Mucosa of descending colon (tissue), 3 donors: ENCODE results near the gene INO80C. TPM values are rescaled to one million over a fixed set of nuclear protein-coding genes. Genes with fewer than 3 reads are reported as not detected.
A peak's percentile ranks its signal among the peaks of the same experiment; 100 is the strongest.

Source experiments
- ATAC-seq: fragments of 200-7000 bp; cut with Tn5 transposase; one replicate; pipeline ENCODE4 v1.9.1; 2020; ENCODE audit warnings: mild to moderate bottlenecking, moderate library complexity
- DNase-seq, 3 donors: peaks; one replicate each; pipeline ENCODE4 v3.0.0-alpha.2; 2020
- H3K36me3 ChIP-seq: fragments of 200-600 bp; one replicate; pipeline ENCODE4 v1.8.0; 2021; ENCODE audit warnings: low read depth, mild to moderate bottlenecking
- H3K4me1 ChIP-seq: fragments of 200-600 bp; one replicate; pipeline ENCODE4 v1.8.0; 2021; ENCODE audit warnings: low read depth, mild to moderate bottlenecking
- H3K4me3 ChIP-seq: fragments of 200-600 bp; one replicate; pipeline ENCODE4 v1.8.0; 2021; ENCODE audit warnings: mild to moderate bottlenecking
- H3K9me3 ChIP-seq: fragments of 200-600 bp; one replicate; pipeline ENCODE4 v1.8.0; 2021; ENCODE audit warnings: mild to moderate bottlenecking
- intact Hi-C, 2 donors: fragments of 100-400 bp; cut with DNase I in 1 of 2; cut with micrococcal nuclease in 1 of 2; formaldehyde crosslinking; loops; one replicate each; pipeline versions ENCODE4 v1.11.0 to v1.11.1; 2022; cut with DNase I, micrococcal nuclease
- total RNA-seq, 3 donors: library from RNA; stranded (reverse); fragmentation: NEBNext Ultra II Directional in 2 of 3; extraction: Animal tissue kit (Norgen Biotek cat#: 25700) in 2 of 3; gene quantifications; one replicate each; pipeline versions ENCODE4 v1.2.1 to v1.2.4, GENCODE V29; 2021 to 2023
- TF ChIP-seq, protein P1 (sequence below): fragments of 200-600 bp; IDR thresholded peaks from one replicate; pipeline ENCODE4 v1.8.0; 2022; ENCODE audit warnings: antibody characterized with exemption, mild to moderate bottlenecking
- donor health status: DM: no; HTN: no; CAD: no; lungs with moderate emphysema.
- donor health status: DM: no; HTN: no; CAD: no.
- donor health status: DM: no; HTN: yes; CAD: no.

Gene INO80C
- total RNA-seq, 3 donors from 2014 or later: 28.0 to 46.7 (median 32.2) TPM

DNA sequence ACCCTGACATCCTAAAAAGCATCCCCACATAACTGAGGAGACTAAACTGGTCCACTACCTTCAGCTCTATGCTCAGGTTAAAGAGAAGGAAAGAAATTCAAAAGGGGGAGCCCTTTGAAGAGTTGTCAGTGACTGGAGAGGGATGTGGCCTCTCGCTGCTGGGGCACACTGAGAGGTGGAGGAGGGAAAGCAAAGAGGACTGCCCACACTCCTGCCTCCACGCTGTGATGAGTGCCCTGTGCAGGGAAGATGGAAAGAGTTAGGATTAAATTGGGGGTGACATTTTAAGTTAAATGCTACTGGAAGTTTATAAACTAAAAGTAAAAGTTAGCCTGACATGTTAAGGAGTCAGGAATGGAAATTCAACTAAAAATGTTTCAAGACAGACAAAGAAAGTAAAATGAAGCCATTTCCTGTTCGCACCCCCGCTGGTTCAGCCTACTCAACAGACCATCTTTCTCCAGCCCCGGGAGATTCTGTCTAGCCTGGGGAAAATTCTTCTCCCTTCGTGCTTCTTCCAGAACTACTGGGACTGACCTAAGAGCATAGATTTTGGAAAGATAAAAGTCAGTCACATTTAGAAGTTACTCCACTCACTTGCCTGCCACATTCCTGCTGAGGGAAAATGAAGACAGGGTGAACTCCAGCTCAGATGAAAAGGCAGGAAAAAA is 17.8 kb upstream of the INO80C start:
- no peak for ATAC-seq
- TF ChIP-seq, protein P1, sequence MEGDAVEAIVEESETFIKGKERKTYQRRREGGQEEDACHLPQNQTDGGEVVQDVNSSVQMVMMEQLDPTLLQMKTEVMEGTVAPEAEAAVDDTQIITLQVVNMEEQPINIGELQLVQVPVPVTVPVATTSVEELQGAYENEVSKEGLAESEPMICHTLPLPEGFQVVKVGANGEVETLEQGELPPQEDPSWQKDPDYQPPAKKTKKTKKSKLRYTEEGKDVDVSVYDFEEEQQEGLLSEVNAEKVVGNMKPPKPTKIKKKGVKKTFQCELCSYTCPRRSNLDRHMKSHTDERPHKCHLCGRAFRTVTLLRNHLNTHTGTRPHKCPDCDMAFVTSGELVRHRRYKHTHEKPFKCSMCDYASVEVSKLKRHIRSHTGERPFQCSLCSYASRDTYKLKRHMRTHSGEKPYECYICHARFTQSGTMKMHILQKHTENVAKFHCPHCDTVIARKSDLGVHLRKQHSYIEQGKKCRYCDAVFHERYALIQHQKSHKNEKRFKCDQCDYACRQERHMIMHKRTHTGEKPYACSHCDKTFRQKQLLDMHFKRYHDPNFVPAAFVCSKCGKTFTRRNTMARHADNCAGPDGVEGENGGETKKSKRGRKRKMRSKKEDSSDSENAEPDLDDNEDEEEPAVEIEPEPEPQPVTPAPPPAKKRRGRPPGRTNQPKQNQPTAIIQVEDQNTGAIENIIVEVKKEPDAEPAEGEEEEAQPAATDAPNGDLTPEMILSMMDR: no peak
- intact Hi-C loops: no loop called here
- DNase-seq: no peak
- Histone ChIP-seq H3K4me3 (no peak overlapping the region), H3K4me1 (no peaks in the 10 kb centered on the region), H3K36me3 (no peaks in the 10 kb centered on the region), H3K9me3 (no peaks in the 10 kb centered on the region)

DNA sequence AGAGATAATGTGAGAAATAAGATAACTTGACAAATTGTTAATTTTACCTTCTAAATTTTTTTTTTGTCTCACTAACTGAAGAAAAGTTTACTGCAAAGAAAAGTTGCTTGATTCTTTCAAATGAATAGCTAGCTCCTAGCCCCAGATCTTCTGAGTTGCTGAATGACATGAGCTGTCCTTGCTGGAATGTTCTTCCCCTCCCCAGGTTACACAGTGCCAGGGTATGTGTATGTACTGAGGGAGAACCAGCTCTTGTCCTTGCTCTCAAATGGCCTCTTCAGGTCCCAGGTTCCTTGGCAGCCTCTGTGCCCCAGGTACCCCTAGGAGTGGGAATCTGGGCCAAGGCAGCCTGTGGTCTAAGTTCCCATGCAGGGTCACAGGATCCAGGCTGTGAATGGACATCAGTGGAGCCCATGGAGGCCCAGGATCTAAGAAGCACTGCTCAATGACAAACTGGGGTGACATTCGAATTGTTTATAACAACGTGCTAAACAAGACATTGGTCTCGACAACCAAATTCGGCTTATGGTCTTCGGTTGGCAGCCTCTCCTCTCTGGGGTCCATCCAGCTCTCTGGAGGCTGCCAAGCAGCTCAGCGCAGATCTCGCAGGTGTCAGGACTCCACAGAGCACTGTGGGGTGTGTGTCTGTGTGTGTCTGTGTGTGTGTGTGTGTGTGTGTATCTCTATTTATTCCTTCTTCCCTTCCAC is 17.1 kb upstream of the INO80C start:
- no peak for ATAC-seq
- intact Hi-C loops: no loop called here
- Histone ChIP-seq H3K4me3 (no peak overlapping the region), H3K4me1 (no peaks in the 10 kb centered on the region), H3K36me3 (no peaks in the 10 kb centered on the region), H3K9me3 (no peaks in the 10 kb centered on the region)
- TF ChIP-seq, protein P1: no peak
- no peak for DNase-seq

DNA sequence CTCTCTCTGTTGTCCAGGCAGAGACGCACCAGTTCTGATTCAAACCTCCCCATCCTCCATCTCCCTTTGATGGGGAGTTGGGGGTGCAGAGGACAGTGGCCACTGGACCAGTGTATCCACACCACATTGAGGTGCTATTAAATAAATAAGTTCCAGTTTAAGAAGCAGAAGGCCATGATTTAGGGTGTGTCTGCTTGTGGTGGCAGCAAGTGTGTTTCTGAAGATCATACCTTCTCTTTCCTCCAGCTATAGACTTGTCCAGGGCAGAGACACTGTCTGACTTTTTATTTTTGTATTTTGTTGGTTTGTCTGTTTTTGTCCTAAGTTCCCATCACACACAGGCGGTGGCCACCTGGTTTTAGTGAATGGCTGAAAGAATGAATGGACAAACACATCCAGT is 16.5 kb upstream of the INO80C start:
- Histone ChIP-seq H3K4me1 (no peaks in the 10 kb centered on the region), H3K36me3 (no peaks in the 10 kb centered on the region), H3K4me3 (no peak overlapping the region), H3K9me3 (no peaks in the 10 kb centered on the region)
- ATAC-seq: no peak
- TF ChIP-seq, protein P1: no peak
- DNase-seq: no peak
- intact Hi-C loops: no loop called here

DNA sequence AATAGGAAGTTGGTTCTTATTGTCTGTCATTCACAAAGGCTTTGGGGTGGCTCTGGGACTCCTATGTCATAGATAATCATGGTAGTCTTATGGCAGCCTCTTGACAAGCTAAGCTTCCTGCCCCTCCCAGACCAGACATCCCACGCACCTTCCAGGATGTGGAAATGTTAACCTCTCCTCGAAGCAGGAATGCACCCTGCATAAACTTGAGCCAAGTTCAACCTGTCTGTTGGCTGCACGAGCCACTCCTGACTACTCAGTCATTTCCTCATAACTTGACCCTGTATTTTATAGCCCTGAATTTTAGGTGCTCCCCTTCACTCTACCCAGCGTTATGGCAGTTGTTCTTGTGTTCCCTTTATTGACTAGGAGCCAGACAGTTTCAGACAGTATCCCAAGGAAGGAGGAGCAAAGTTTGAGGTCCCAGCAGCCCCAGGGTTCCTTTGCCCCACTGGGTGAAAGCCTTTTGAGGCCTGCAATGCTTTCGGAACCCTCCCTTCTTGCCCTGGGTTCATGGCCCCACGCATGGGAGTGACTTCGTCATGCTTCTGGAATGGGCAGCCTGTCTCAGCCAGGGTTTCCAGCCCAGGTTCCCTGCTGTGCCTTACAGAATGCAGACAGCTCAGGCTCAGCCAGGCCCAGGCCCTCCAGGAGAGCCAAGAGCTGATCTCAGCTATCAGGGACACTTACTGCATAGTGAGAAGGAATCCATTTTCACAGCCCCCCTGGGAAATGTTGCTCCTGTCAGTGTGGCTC is 15.6 kb upstream of the INO80C start:
- TF ChIP-seq, protein P1: no peak
- intact Hi-C loops: no loop called here
- Histone ChIP-seq H3K4me1 (no peaks in the 10 kb centered on the region), H3K4me3 (no peak overlapping the region), H3K36me3 (no peaks in the 10 kb centered on the region), H3K9me3 (no peaks in the 10 kb centered on the region)
- DNase-seq (no peak), ATAC-seq (peak; percentile 83)

DNA sequence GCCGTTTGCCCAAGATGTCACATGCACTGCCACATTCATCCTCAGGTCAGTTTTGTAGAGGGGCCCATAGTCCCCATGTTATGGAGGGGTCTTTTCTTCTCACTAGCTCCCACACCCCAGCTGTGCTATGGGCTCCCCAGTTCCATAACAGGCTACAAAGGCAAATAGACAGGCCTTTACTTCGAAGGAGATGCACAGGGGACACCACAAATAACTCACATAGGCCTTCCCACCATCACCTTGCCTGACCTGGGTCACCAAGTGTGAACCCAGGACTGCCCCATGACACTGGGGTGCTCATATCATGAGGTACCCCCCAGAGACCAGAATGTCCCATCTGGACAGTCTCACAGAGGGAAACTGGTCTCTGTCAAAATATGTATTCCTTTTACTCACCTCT is 15.0 kb upstream of the INO80C start:
- H3K4me1 ChIP-seq: no peaks in the 10 kb centered on the region
- intact Hi-C loops: no loop called here
- TF ChIP-seq, protein P1: no peak
- no peak overlapping the region for H3K4me3 ChIP-seq
- no peak for DNase-seq
- no peaks in the 10 kb centered on the region for H3K36me3 ChIP-seq
- no peak for ATAC-seq
- no peaks in the 10 kb centered on the region for H3K9me3 ChIP-seq
